Gastrocnemius medialis (tissue), 4 donors: Measurements from ENCODE around the gene CEP20. TPM values are rescaled to one million over a fixed set of nuclear protein-coding genes. Genes with fewer than 3 reads are reported as not detected.

Experiments
- ATAC-seq, 2 donors: fragments of 150-250 bp; one replicate each; pipeline ENCODE4 v1.9.1; 2016
- DNase-seq, 2 donors: peaks; one replicate each; pipeline ENCODE4 v3.0.0-alpha.2; 2019
- H3K27ac ChIP-seq, 4 donors: fragments of 200-600 bp; sonication (generic); 1 replicate in 1 of 4; 2 replicates in 3 of 4; pipeline ENCODE4 v1.5.1; 2016 to 2018; ENCODE audit warnings: mild to moderate bottlenecking in 2 of 4, moderate library complexity in 1 of 4
- H3K27me3 ChIP-seq, 3 donors: fragments of 200-600 bp; sonication (generic) in 2 of 3; 1 replicate in 1 of 3; 2 replicates in 2 of 3; pipeline versions ENCODE4 v1.5.1 to v1.6.0; 2016 to 2019; ENCODE audit warnings: mild to moderate bottlenecking in 1 of 3, moderate library complexity in 1 of 3
- H3K36me3 ChIP-seq, 2 donors: fragments of 200-600 bp; sonication (generic) in 1 of 2; one replicate each; pipeline ENCODE4 v1.5.1; 2017 to 2018
- H3K4me1 ChIP-seq, 2 donors: fragments of 200-600 bp; sonication (generic) in 1 of 2; one replicate each; pipeline ENCODE4 v1.5.1; 2016 to 2017; ENCODE audit warnings: mild to moderate bottlenecking in 2 of 2
- H3K4me3 ChIP-seq, 4 donors: fragments of 200-600 bp; sonication (generic) in 3 of 4; 1 replicate in 1 of 4; 2 replicates in 3 of 4; pipeline ENCODE4 v1.5.1; 2016 to 2019; ENCODE audit warnings: mild to moderate bottlenecking in 2 of 4
- H3K9me3 ChIP-seq, 3 donors: fragments of 200-600 bp; sonication (generic) in 2 of 3; 1 replicate in 1 of 3; 2 replicates in 2 of 3; pipeline ENCODE4 v1.5.1; 2016 to 2019
- POLR2A ChIP-seq, 2 donors: fragments of 450-650 bp; IDR thresholded peaks; one replicate each; pipeline ENCODE4 v1.6.1; 2017; ENCODE audit warnings: antibody characterized with exemption in 2 of 2, mild to moderate bottlenecking in 2 of 2, moderate library complexity in 2 of 2
- in situ Hi-C, 4 donors: fragments of 200-750 bp; cut with MboI; loops; one replicate each; pipeline versions ENCODE4 v1.15.0 to v1.8.0; 2017; ENCODE audit warnings: low sequenced_read_pairs in 4 of 4
- intact Hi-C: fragments of 100-400 bp; cut with DNase I; formaldehyde crosslinking; loops from one replicate; pipeline ENCODE4 v1.15.1; 2023; ENCODE audit warnings: low total_unique reads
- total RNA-seq, 4 donors: library from RNA; depleted of rRNA; stranded (reverse); fragments of >200 nt; gene quantifications; one replicate each; pipeline versions ENCODE4 v1.1.0 to v1.2.3, GENCODE V29; 2016
- TF ChIP-seq, protein P1 (sequence below), 5 experiments: fragments of 450-650 bp in 3 of 5; fragments of 200-600 bp in 2 of 5; sonication (generic) in 2 of 5; IDR thresholded peaks in 4 of 5; conservative IDR thresholded peaks in 1 of 5; 1 replicate in 4 of 5; 2 replicates in 1 of 5; pipeline ENCODE4 v1.5.1; 2016 to 2019; ENCODE audit warnings: antibody characterized with exemption in 5 of 5, mild to moderate bottlenecking in 3 of 5, moderate library complexity in 3 of 5

The CEP20 gene
- total RNA-seq, 4 donors from 2014 or later, result 42.2 to 87.8 (median 76.1) TPM

DNA sequence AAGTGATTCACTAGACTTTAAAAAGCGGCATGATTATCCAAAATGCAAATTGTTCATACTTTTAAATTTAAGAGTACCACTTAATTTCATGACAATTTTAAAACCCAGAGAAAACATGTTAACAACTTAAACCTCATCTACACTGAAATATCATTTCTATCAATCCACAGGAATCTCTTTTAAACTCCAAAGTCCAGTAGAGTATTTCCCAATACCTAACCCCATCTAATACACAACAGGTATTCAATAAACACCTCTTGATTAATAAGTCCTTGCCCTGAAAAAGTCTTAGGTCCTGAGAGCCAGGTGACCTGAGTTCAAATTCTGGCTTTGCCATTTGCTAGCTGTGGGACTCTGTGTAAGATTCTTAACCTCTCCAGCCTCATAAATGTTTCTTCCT lies 14.7 kb downstream of the CEP20 start:
- H3K4me1 ChIP-seq, result peaks cover 0 to 15% of the 10 kb centered on the region in 2 donors
- in situ Hi-C loops (loop anchor here in 2 of 4 donors (5.0 to 10.0 kb wide), 2 partner anchors 251 to 254 kb away; no protein-coding TSS in a partner anchor), intact Hi-C loops (loop anchor here (1.0 kb wide), 1 partner anchor 254 kb away; no protein-coding TSS in a partner anchor)
- no peaks in the 10 kb centered on the region for H3K9me3 ChIP-seq
- H3K27ac ChIP-seq, result peak overlapping the region in 2 of 4 donors; percentile 79 to 83
- peaks cover 0 to 34% of the 10 kb centered on the region in 2 donors for H3K36me3 ChIP-seq
- ATAC-seq (no peak), DNase-seq (no peak)
- no peak overlapping the region for H3K4me3 ChIP-seq
- TF ChIP-seq, protein P1, sequence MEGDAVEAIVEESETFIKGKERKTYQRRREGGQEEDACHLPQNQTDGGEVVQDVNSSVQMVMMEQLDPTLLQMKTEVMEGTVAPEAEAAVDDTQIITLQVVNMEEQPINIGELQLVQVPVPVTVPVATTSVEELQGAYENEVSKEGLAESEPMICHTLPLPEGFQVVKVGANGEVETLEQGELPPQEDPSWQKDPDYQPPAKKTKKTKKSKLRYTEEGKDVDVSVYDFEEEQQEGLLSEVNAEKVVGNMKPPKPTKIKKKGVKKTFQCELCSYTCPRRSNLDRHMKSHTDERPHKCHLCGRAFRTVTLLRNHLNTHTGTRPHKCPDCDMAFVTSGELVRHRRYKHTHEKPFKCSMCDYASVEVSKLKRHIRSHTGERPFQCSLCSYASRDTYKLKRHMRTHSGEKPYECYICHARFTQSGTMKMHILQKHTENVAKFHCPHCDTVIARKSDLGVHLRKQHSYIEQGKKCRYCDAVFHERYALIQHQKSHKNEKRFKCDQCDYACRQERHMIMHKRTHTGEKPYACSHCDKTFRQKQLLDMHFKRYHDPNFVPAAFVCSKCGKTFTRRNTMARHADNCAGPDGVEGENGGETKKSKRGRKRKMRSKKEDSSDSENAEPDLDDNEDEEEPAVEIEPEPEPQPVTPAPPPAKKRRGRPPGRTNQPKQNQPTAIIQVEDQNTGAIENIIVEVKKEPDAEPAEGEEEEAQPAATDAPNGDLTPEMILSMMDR (IDR thresholded peaks at IDR 0.05 in 4 of 5, conservative IDR thresholded peaks at IDR 0.05 in 1 of 5), result no peak
- no peak for TF ChIP-seq POLR2A (IDR thresholded peaks at IDR 0.05)
- H3K27me3 ChIP-seq, result no peaks in the 10 kb centered on the region

DNA sequence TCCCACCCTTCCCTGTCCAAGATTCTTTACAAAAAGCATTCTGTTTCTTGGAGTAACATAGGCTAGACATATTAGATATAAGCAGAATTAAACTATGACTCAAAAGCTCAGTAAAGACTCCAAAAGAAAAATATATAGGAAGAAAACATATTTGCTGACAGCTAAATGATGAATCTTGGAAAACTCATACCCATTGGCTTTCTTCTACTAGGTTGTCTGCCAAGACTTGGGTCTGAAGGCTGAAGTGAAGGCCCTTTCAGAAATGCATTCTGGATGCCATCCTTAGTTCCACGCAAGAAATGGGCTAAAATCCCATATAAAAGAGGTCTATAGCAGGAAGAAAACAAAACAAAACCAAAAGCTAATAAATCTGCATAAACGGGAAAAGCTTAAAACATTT lies 15.1 kb downstream of the CEP20 start:
- no peak for TF ChIP-seq POLR2A (IDR thresholded peaks at IDR 0.05)
- TF ChIP-seq, protein P1 (IDR thresholded peaks at IDR 0.05 in 4 of 5, conservative IDR thresholded peaks at IDR 0.05 in 1 of 5), result no peak
- no peaks in the 10 kb centered on the region for H3K27me3 ChIP-seq
- DNase-seq (no peak), ATAC-seq (no peak)
- in situ Hi-C loops (loop anchor here in 2 of 4 donors (5.0 to 10.0 kb wide), 2 partner anchors 252 to 254 kb away; no protein-coding TSS in a partner anchor), intact Hi-C loops (no loop called here)
- H3K27ac ChIP-seq, result no peak overlapping the region
- no peak overlapping the region for H3K4me3 ChIP-seq
- peaks cover 0 to 15% of the 10 kb centered on the region in 2 donors for H3K4me1 ChIP-seq
- H3K36me3 ChIP-seq, result peaks cover 0 to 34% of the 10 kb centered on the region in 2 donors
- no peaks in the 10 kb centered on the region for H3K9me3 ChIP-seq

DNA sequence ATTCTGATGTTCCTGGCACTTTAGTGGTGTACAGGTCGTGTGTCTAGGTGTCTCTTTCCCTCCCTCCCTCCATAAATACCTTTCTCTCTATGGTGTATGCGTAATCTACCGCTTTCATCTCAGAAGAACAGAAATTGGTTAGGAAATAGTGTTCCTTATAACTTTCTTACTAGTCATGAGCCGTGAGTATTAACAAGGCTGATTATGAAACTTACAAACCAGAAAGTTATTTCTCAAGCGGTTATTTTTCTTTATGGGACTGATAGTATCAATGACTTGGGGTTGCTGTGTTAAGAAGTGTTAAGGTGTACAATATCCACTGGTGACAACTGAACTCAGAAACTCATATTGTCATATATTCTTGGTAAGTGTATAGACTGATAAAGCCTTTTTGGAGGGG lies 18.4 kb downstream of the CEP20 start:
- H3K4me1 ChIP-seq, result peaks cover 0 to 9% of the 10 kb centered on the region in 2 donors
- TF ChIP-seq, protein P1 (IDR thresholded peaks at IDR 0.05 in 4 of 5, conservative IDR thresholded peaks at IDR 0.05 in 1 of 5), result no peak
- TF ChIP-seq POLR2A (IDR thresholded peaks at IDR 0.05), result no peak
- ATAC-seq, result no peak
- no peak for DNase-seq
- H3K27me3 ChIP-seq, result no peaks in the 10 kb centered on the region
- no peak overlapping the region for H3K4me3 ChIP-seq
- in situ Hi-C loops (loop anchor here in 2 of 4 donors (5.0 to 10.0 kb wide), 2 partner anchors 255 to 257 kb away; no protein-coding TSS in a partner anchor), intact Hi-C loops (no loop called here)
- H3K9me3 ChIP-seq, result no peaks in the 10 kb centered on the region
- H3K27ac ChIP-seq, result no peak overlapping the region
- H3K36me3 ChIP-seq, result peaks cover 0 to 65% of the 10 kb centered on the region in 2 donors

DNA sequence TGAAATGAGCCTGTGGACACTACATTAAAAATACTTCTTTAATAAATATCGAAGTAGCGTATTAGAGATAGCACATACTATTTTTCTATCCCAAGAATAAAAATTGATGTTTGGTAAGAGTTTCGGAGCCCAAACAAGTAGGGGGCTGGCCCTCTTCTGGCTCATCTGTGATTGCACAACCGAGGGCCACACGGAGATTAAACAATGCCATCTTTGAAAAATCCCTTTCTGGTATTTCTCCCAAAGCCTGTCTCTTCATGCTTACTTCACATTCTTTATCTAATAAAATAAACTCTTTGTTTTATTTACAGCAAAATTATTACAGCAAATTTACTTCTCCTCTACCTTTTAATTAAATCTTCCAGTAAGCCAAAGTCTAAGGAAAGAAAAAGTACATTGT lies 22.0 kb downstream of the CEP20 start:
- no peaks in the 10 kb centered on the region for H3K27me3 ChIP-seq
- intact Hi-C loops, result no loop called here
- DNase-seq, result no peak
- H3K4me3 ChIP-seq, result no peak overlapping the region
- ATAC-seq, result no peak
- peaks cover 0 to 48% of the 10 kb centered on the region in 2 donors for H3K36me3 ChIP-seq
- no peaks in the 10 kb centered on the region for H3K4me1 ChIP-seq
- H3K27ac ChIP-seq, result no peak overlapping the region
- TF ChIP-seq, protein P1 (IDR thresholded peaks at IDR 0.05 in 4 of 5, conservative IDR thresholded peaks at IDR 0.05 in 1 of 5), result no peak
- TF ChIP-seq POLR2A (IDR thresholded peaks at IDR 0.05), result no peak
- no peaks in the 10 kb centered on the region for H3K9me3 ChIP-seq
- in situ Hi-C loops, result no loop called here

DNA sequence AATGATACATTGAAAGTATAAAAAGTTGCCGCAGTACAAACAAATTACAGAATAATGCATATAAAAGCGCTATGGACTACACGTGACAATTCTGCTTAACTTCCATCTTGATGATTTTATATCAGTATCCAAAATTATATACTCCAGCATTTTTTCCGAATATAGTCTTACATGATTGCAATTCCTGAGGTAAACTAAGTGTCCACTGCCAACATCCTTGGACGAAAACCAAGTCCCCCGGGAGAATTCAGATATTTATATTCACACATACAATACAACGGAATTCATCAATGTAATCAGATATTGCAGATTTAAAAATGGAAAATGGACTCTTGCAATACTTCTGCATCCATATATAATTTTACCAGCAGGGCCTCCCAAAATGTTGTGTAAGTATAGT lies 22.7 kb downstream of the CEP20 start:
- no peak overlapping the region for H3K27ac ChIP-seq
- in situ Hi-C loops, result no loop called here
- ATAC-seq, result no peak
- intact Hi-C loops, result no loop called here
- no peaks in the 10 kb centered on the region for H3K4me1 ChIP-seq
- no peak for TF ChIP-seq POLR2A (IDR thresholded peaks at IDR 0.05)
- TF ChIP-seq, protein P1 (IDR thresholded peaks at IDR 0.05 in 4 of 5, conservative IDR thresholded peaks at IDR 0.05 in 1 of 5), result no peak
- no peaks in the 10 kb centered on the region for H3K27me3 ChIP-seq
- DNase-seq, result no peak
- H3K4me3 ChIP-seq, result no peak overlapping the region
- H3K36me3 ChIP-seq, result peaks cover 0 to 41% of the 10 kb centered on the region in 2 donors
- H3K9me3 ChIP-seq, result no peaks in the 10 kb centered on the region
